ENCODE measurements around the gene TAOK1. TPM values are rescaled to one million over a fixed set of nuclear protein-coding genes. Genes with fewer than 3 reads are reported as not detected.

The TAOK1 gene
- total RNA-seq, 4 donors from 2014 or later, result 24.6 to 102 (median 64.9) TPM

DNA sequence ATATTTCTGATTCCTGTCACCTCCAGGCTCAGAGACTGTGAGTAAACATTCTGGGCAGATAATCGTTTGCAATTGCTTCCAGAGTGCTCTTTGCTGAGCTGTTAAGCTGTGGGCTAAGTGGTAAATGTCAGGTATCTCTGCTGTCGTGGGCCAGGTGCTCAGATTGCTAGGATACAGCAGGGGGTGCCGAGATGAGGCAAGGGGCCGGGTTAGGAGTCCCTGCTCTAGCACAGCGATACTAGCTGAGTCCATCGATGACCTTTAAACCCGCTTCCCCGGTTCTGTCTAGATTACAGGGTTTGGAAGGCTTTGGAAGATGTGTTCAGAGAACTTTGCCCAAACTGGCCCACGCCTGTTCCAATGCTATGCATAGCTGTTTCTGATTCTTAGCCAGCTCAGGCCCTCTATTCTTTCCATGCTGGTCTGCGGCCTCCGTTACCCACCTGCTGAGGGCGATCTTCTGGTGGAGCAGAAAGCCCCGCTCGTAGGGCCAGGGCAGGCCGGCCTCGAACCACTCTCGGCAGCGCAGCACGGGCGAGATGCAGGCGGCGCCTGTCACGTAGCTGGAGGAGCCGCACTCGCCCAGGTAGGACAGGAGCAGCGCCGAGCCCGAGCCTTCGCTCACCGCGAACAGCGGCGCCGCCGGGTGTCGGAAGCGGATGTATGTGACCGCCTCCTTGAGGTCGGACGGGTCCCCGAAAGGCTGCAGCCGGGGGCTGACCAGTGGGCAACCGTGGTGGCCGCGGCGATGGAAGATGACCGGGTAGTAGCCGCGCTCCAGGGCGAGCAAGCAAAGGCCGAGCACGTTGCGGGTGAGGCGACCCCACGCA is 175.7 kb downstream of the TAOK1 start:
- Histone ChIP-seq H3K4me1 (peaks cover 0 to 5% of the 10 kb centered on the region in 2 donors), H3K27ac (peak overlapping the region in 1 of 2 donors; percentile 91), H3K27me3 (no peaks in the 10 kb centered on the region), H3K9me3 (no peaks in the 10 kb centered on the region), H3K4me3 (peak overlapping the region; percentile 71 to 85), H3K36me3 (no peaks in the 10 kb centered on the region)
- intact Hi-C loops (cut with DNase I; ENCODE audit: low total_unique reads), result no loop called here
- no peak for TF ChIP-seq POLR2A (IDR thresholded peaks at IDR 0.05)
- no peak for TF ChIP-seq CTCF (IDR thresholded peaks at IDR 0.05)
- DNase-seq, result peak in 1 of 2 donors; percentile 22

GRCh38 chr17:29566473-29567303 is 176.5 kb downstream of the TAOK1 start, which contains the start of gene ABHD15:
Gene ABHD15 (minus strand): TSS chr17:29567037. CDS start chr17:29566966, 71 bp downstream.
- Histone ChIP-seq H3K9me3 (no peaks in the 10 kb centered on the region), H3K4me3 (peak within 1 kb of the TSS; percentile 71 to 85), H3K27me3 (no peaks in the 10 kb centered on the region), H3K27ac (peak within 1 kb of the TSS; percentile 88 to 91), H3K36me3 (no peaks in the 10 kb centered on the region), H3K4me1 (peaks cover 0 to 5% of the 10 kb centered on the region in 2 donors)
- TF ChIP-seq CTCF (IDR thresholded peaks at IDR 0.05) (peak in 1 of 4 experiments; percentile 2), POLR2A (IDR thresholded peaks at IDR 0.05) (peak in 1 of 2 donors; percentile 27)
- intact Hi-C loops (cut with DNase I; ENCODE audit: low total_unique reads), result no loop called here
- DNase-seq, result peak; percentile 52 to 67

DNA sequence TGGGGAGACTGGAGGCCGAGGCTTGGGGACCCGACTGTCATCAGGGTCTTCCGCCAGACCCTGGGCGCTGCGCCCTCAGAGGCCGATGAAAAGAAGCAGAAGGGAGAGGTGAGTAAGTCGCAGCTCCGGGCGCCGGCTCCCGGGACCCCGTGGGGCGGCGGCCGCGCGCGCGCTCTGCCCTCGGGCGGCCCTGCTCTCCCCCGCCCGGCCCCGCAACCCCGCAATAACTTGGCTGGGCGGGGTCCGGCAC is 177.1 kb downstream of the TAOK1 start:
- no peak for TF ChIP-seq CTCF (IDR thresholded peaks at IDR 0.05)
- TF ChIP-seq POLR2A (IDR thresholded peaks at IDR 0.05), result no peak
- Histone ChIP-seq H3K4me1 (peaks cover 4 to 8% of the 10 kb centered on the region in 2 donors), H3K27ac (peak overlapping the region; percentile 88 to 91), H3K4me3 (peak overlapping the region; percentile 71 to 85), H3K27me3 (no peaks in the 10 kb centered on the region), H3K9me3 (no peaks in the 10 kb centered on the region), H3K36me3 (no peaks in the 10 kb centered on the region)
- intact Hi-C loops (cut with DNase I; ENCODE audit: low total_unique reads), result no loop called here
- no peak for DNase-seq

- H3K4me1 ChIP-seq, result peaks cover 4 to 13% of the 10 kb centered on the region in 2 donors
- H3K36me3 ChIP-seq, result no peaks in the 10 kb centered on the region
- peak overlapping the region; percentile 88 to 91 for H3K27ac ChIP-seq
- peak overlapping the region; percentile 71 to 85 for H3K4me3 ChIP-seq
- DNase-seq, result peak; percentile 51 to 61
- H3K9me3 ChIP-seq, result no peaks in the 10 kb centered on the region
- no peaks in the 10 kb centered on the region for H3K27me3 ChIP-seq
- intact Hi-C loops (cut with DNase I; ENCODE audit: low total_unique reads), result no loop called here
- peak in 2 of 4 experiments; percentile 33 to 57 for TF ChIP-seq CTCF (IDR thresholded peaks at IDR 0.05)
- no peak for TF ChIP-seq POLR2A (IDR thresholded peaks at IDR 0.05)
These were observed 177.6 kb downstream of the TAOK1 start for GRCh38 chr17:29567554-29568330.

Measured in uterus (tissue), 4 donors.